Panc1 (cell line): ENCODE measurements around the gene DUSP3.

ENCODE experiments used
- CTCF ChIP-seq: fragments of 450-650 bp; IDR thresholded peaks from 2 replicates; pipeline ENCODE4 v1.5.1; 2017; ENCODE audit warnings: mild to moderate bottlenecking
- SIN3A ChIP-seq: IDR thresholded peaks from 2 replicates; pipeline ENCODE4 v1.6.1; 2012; ENCODE audit warnings: low read depth, mild to moderate bottlenecking, low read length, moderate library complexity, borderline replicate concordance; ENCODE audit not compliant: insufficient read depth

GRCh38 chr17:43813386-43813785, 34.6 kb upstream of the DUSP3 start:
- TF ChIP-seq CTCF (no peak), SIN3A (no peak)
